Glutamatergic neuron (in vitro differentiated cells): Measurements from ENCODE around the gene C17orf113. TPM values are rescaled to one million over a fixed set of nuclear protein-coding genes. Genes with fewer than 3 reads are reported as not detected.

Experiments used
- DNase-seq: peaks from one replicate; pipeline ENCODE4 v3.0.0; 2022
- H3K27ac Mint-ChIP-seq: one replicate; pipeline ENCODE4 v1.8.0; 2020; ENCODE audit warnings: mild to moderate bottlenecking, mixed read lengths, inconsistent platforms; ENCODE audit not compliant: unreplicated experiment
- H3K27me3 Mint-ChIP-seq: one replicate; pipeline ENCODE4 v1.8.0; 2020; ENCODE audit warnings: mild to moderate bottlenecking, moderate library complexity, mixed read lengths, inconsistent platforms; ENCODE audit not compliant: unreplicated experiment
- H3K36me3 Mint-ChIP-seq: one replicate; pipeline ENCODE4 v1.8.0; 2020; ENCODE audit warnings: mild to moderate bottlenecking, mixed read lengths, inconsistent platforms; ENCODE audit not compliant: unreplicated experiment
- H3K4me1 Mint-ChIP-seq: one replicate; pipeline ENCODE4 v1.8.0; 2020; ENCODE audit warnings: mild to moderate bottlenecking, low read depth, mixed read lengths, inconsistent platforms; ENCODE audit not compliant: unreplicated experiment
- H3K4me3 Mint-ChIP-seq: one replicate; pipeline ENCODE4 v1.8.0; 2020; ENCODE audit warnings: mild to moderate bottlenecking, mixed read lengths, inconsistent platforms; ENCODE audit not compliant: unreplicated experiment
- H3K9me3 Mint-ChIP-seq: one replicate; pipeline ENCODE4 v1.8.0; 2020; ENCODE audit warnings: mild to moderate bottlenecking, moderate library complexity, mixed read lengths, inconsistent platforms; ENCODE audit not compliant: unreplicated experiment
- total RNA-seq: library from RNA; stranded (reverse); fragmentation: NEBNext Ultra II Directional; extraction: Animal tissue kit (Norgen Biotek cat#: 25700); gene quantifications from one replicate; pipeline ENCODE4 v1.2.1, GENCODE V29; 2021; ENCODE audit not compliant: unreplicated experiment
- TF ChIP-seq, protein P1 (sequence below): fragments of 200-600 bp; sonication (generic); IDR thresholded peaks from one replicate; pipeline ENCODE4 v1.5.0; 2021; ENCODE audit not compliant: partially characterized antibody, unreplicated experiment

Gene C17orf113
- total RNA-seq, 1 donor from 2014 or later, result 2.4 TPM

DNA sequence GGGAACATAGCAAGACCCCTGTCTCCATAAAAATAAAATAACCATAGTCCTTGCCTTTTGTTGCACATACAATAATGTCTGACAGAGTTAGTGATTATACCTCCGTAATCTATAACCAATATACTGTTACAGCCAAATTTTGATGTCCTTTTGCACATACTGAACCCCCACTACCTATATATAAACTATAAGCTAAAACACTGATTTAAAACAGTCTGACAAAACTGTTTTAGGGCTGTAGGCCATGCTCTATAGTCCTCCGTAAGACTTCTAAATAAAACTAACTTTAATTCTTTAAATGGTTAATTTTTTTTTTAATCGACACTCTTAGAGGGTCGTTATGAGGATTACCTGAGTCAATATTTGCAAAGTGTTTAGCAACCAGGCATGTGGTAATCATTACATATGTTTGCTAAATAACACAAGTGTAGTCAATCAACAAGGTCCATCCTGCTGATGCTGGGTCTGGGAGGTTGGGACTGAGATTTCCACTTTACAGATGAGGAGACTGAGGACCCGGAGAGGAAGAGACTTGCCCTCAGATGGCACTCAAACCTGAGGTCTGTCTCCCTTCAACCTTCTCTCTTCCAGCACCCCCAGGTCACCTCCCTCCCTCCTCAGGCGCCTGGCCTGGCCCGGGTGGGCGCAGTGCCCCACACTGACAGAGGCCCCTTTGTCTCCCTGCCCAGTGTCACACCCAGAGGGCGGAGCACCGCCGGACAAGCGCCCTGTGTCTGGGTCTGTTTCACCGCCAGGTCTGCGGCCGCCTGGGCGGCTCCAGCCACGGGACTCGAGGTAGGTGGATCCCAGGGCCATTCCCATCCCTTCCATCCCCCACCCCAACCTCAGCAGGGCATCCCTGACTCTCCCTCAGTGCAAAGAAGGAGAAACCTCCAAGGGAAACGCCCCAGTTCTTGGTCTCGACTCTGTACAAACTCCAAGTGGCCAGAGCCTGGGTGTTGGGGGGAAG is 37.6 kb upstream of the C17orf113 start:
- no peak for DNase-seq
- TF ChIP-seq, protein P1, sequence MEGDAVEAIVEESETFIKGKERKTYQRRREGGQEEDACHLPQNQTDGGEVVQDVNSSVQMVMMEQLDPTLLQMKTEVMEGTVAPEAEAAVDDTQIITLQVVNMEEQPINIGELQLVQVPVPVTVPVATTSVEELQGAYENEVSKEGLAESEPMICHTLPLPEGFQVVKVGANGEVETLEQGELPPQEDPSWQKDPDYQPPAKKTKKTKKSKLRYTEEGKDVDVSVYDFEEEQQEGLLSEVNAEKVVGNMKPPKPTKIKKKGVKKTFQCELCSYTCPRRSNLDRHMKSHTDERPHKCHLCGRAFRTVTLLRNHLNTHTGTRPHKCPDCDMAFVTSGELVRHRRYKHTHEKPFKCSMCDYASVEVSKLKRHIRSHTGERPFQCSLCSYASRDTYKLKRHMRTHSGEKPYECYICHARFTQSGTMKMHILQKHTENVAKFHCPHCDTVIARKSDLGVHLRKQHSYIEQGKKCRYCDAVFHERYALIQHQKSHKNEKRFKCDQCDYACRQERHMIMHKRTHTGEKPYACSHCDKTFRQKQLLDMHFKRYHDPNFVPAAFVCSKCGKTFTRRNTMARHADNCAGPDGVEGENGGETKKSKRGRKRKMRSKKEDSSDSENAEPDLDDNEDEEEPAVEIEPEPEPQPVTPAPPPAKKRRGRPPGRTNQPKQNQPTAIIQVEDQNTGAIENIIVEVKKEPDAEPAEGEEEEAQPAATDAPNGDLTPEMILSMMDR, result no peak
- H3K4me3 Mint-ChIP-seq, result no peak overlapping the region
- H3K27me3 Mint-ChIP-seq, result peaks cover 6% of the 10 kb centered on the region
- H3K27ac Mint-ChIP-seq, result no peak overlapping the region
- no peaks in the 10 kb centered on the region for H3K9me3 Mint-ChIP-seq
- no peaks in the 10 kb centered on the region for H3K36me3 Mint-ChIP-seq
- H3K4me1 Mint-ChIP-seq, result no peaks in the 10 kb centered on the region

DNA sequence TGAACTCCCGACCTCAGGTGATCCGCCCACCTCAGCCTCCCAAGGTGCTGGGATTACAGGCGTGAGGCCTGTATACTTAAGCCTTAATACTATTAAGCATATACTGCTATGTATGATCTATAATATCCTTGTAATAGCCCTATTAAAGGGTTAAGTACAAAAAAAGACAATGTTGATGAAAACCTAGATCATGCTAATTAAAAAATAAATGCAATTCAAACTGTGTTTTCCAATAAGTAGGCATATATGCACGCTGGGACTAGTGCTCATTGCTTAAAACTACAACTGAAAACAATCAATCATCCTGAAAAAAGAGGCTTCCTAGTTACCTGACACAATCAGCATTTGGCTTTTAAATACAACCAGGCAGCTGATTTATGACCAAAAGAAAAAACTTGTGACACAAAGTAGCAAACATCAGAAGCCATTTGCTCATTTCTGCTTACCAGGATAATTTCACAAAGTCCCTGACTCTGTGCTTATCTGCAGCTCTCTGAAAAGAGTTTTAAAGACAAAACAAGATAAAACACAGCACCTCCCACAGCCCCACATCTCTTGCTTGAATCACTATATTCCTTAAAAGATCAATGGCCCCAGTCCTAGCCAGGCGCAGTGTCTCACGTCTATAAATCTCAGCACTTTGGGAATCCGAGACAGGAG is 36.8 kb upstream of the C17orf113 start:
- H3K27me3 Mint-ChIP-seq, result peaks cover 6% of the 10 kb centered on the region
- H3K27ac Mint-ChIP-seq, result no peak overlapping the region
- no peaks in the 10 kb centered on the region for H3K9me3 Mint-ChIP-seq
- no peaks in the 10 kb centered on the region for H3K36me3 Mint-ChIP-seq
- TF ChIP-seq, protein P1, result no peak
- DNase-seq, result no peak
- H3K4me1 Mint-ChIP-seq, result no peaks in the 10 kb centered on the region
- H3K4me3 Mint-ChIP-seq, result no peak overlapping the region

DNA sequence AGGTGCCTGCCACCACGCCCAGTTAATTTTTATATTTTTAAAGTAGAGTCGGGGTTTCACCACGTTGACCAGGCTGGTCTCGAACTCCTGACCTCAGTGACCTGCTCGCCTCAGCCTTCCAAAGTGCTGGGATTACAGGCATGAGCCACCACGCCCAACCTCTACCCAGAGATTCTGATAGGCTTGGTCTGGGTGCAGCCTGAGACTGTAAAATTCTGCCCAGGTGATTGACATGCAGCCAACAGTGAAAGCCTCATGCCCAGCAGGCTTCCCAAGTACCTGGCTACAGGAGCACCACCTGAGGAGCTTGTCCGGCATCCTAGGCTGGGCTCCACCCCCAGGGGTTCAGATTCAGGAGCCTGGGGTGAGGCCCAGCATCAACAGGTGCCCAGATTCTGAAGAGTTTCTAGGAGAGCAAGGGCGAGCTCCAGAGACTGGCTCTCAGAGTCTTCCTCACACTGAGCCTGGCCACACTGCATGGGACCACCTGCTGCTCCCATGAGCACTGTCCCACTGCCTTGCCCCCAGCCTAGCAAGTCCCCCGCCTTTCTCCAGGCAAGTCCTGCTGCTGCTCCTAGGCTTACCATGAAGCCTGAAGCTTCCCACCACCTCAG is 31.2 kb upstream of the C17orf113 start:
- TF ChIP-seq, protein P1, result no peak
- DNase-seq, result no peak
- H3K27me3 Mint-ChIP-seq, result no peaks in the 10 kb centered on the region
- no peaks in the 10 kb centered on the region for H3K9me3 Mint-ChIP-seq
- H3K27ac Mint-ChIP-seq, result no peak overlapping the region
- no peak overlapping the region for H3K4me3 Mint-ChIP-seq
- H3K4me1 Mint-ChIP-seq, result no peaks in the 10 kb centered on the region
- H3K36me3 Mint-ChIP-seq, result no peaks in the 10 kb centered on the region

DNA sequence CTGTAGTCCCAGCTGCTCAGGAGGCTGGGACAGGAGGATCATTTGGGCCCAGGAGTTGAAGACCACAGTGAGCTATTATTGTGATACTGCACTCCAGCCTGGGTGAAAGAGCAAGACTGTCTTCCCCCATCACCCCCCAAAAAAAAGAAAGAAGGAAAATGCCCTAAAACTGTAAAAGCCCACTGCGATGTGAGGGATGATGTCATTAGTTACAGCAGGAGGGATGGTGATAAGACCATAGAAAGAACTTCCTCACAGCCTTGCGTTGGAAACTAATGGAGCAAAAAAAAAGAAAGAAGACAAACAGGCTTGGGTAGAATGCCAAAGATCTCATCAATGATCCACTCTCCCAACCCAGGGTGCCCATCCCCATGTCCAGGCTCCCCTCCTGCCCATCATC is 29.1 kb upstream of the C17orf113 start:
- H3K36me3 Mint-ChIP-seq, result no peaks in the 10 kb centered on the region
- H3K9me3 Mint-ChIP-seq, result no peaks in the 10 kb centered on the region
- peaks cover 3% of the 10 kb centered on the region for H3K27me3 Mint-ChIP-seq
- no peak overlapping the region for H3K27ac Mint-ChIP-seq
- H3K4me1 Mint-ChIP-seq, result no peaks in the 10 kb centered on the region
- TF ChIP-seq, protein P1, result no peak
- no peak for DNase-seq
- no peak overlapping the region for H3K4me3 Mint-ChIP-seq
